Measurements from ENCODE around the gene EXOC3L1. TPM values are rescaled to one million over a fixed set of nuclear protein-coding genes. Genes with fewer than 3 reads are reported as not detected.
A peak's percentile ranks its signal among the peaks of the same experiment; 100 is the strongest.

EXOC3L1 gene
- total and polyA plus RNA-seq, 11 donors, result 1.9 to 9.1 (median 3.2) TPM

- TF ChIP-seq CTCF (IDR thresholded peaks at IDR 0.05), result no peak
- no peak for TF ChIP-seq POLR2A (IDR thresholded peaks at IDR 0.05)
- intact Hi-C loops (cut with DNase I), result no loop called here
- DNase-seq (no peak), ATAC-seq (no peak)
- Histone ChIP-seq H3K27me3 (no peaks in the 10 kb centered on the region), H3K4me1 (peaks cover 2 to 54% (median 34%) of the 10 kb centered on the region in 12 donors), H3K9me3 (no peaks in the 10 kb centered on the region), H3K36me3 (peaks cover 0 to 60% (median 50%) of the 10 kb centered on the region in 9 donors), H3K4me3 (no peak overlapping the region), H3K27ac (no peak overlapping the region)
- 61 to 74% (median 71%) methylated on average over 3 to 5 of the region's 5 CpGs for WGBS, 4 donors
Measured at GRCh38 chr16:67195676-67196075, 5.7 kb upstream of the EXOC3L1 start.

GRCh38 chr16:67194260-67194659, 4.3 kb upstream of the EXOC3L1 start:
- peak in 1 of 5 donors; percentile 26 for DNase-seq
- no peak for TF ChIP-seq CTCF (IDR thresholded peaks at IDR 0.05)
- no peak for TF ChIP-seq POLR2A (IDR thresholded peaks at IDR 0.05)
- Histone ChIP-seq H3K9me3 (no peaks in the 10 kb centered on the region), H3K27ac (no peak overlapping the region), H3K36me3 (peaks cover 0 to 60% (median 49%) of the 10 kb centered on the region in 9 donors), H3K4me3 (no peak overlapping the region), H3K4me1 (peaks cover 2 to 57% (median 38%) of the 10 kb centered on the region in 12 donors), H3K27me3 (no peaks in the 10 kb centered on the region)
- intact Hi-C loops (cut with DNase I), result loop anchor here in 5 of 10 donors (5.0 kb wide), 2 partner anchors 33 to 53 kb away; partner anchors contain the start of genes TMEM208 (in 4 of the 5), FHOD1 (in 1 of the 5) and SLC9A5 (in 1 of the 5)
- ATAC-seq, result no peak
- 72 to 94% (median 90%) methylated on average over 2 to 6 of the region's 6 CpGs for WGBS, 4 donors

GRCh38 chr16:67193536-67193935, 3.6 kb upstream of the EXOC3L1 start:
- Histone ChIP-seq H3K9me3 (no peaks in the 10 kb centered on the region), H3K4me3 (peak overlapping the region in 8 of 12 donors; percentile 74 to 100 (median 94)), H3K4me1 (peaks cover 2 to 50% (median 36%) of the 10 kb centered on the region in 12 donors), H3K36me3 (peaks cover 0 to 56% (median 48%) of the 10 kb centered on the region in 9 donors), H3K27ac (peak overlapping the region in 1 of 12 donors; percentile 89), H3K27me3 (no peaks in the 10 kb centered on the region)
- ATAC-seq (no peak), DNase-seq (no peak)
- intact Hi-C loops (cut with DNase I), result loop anchor here in 5 of 10 donors (5.0 kb wide), 2 partner anchors 34 to 54 kb away; partner anchors contain the start of genes TMEM208 (in 4 of the 5), FHOD1 (in 1 of the 5) and SLC9A5 (in 1 of the 5)
- TF ChIP-seq CTCF (IDR thresholded peaks at IDR 0.05) (no peak), POLR2A (IDR thresholded peaks at IDR 0.05) (no peak)

- H3K36me3 ChIP-seq, result peaks cover 0 to 49% (median 41%) of the 10 kb centered on the region in 9 donors
- H3K4me1 ChIP-seq, result peaks cover 2 to 43% (median 30%) of the 10 kb centered on the region in 12 donors
- ATAC-seq (no peak), DNase-seq (no peak)
- H3K27me3 ChIP-seq, result no peaks in the 10 kb centered on the region
- peak overlapping the region in 11 of 12 donors; percentile 80 to 93 (median 88) for H3K27ac ChIP-seq
- 23 to 30% (median 28%) methylated on average over 15 to 17 of the region's 17 CpGs for WGBS, 4 donors
- intact Hi-C loops (cut with DNase I), result loop anchor here in 5 of 10 donors (5.0 kb wide), 2 partner anchors 34 to 54 kb away; partner anchors contain the start of genes TMEM208 (in 4 of the 5), FHOD1 (in 1 of the 5) and SLC9A5 (in 1 of the 5)
- H3K4me3 ChIP-seq, result peak overlapping the region; percentile 74 to 100 (median 94)
- H3K9me3 ChIP-seq, result no peaks in the 10 kb centered on the region
- TF ChIP-seq POLR2A (IDR thresholded peaks at IDR 0.05) (no peak), CTCF (IDR thresholded peaks at IDR 0.05) (no peak)
Measured at GRCh38 chr16:67192781-67193361, 2.9 kb upstream of the EXOC3L1 start.
